ENCODE results near the gene HEATR5A. TPM values are rescaled to one million over a fixed set of nuclear protein-coding genes. Genes with fewer than 3 reads are reported as not detected.

HEATR5A gene
- total and polyA plus RNA-seq, 10 of the 15 experiments (the other 5 are each of a cell fraction or from before 2014, with no cell fraction given), result 5.1 to 37.1 (median 13.8) TPM

DNA sequence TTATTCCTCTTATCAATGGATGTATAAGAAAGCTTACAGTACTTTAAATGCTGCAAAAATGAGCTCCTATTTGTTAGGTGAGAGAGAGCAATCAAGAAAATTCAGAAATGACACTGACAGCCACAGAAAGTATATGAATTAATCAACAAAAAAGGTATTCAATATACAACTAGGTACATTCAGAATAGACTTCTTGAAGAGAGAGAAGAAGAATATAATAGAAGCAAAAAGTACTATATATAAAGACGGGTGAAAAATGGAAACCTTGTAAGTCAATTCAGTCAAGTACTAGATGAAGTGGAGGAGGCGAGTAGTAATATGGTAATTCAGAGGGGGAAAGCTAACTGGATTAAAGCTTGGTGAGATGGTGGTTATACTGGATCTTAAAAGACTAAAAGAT lies 74.3 kb downstream of the HEATR5A start (continued):
- TF ChIP-seq, protein P1, sequence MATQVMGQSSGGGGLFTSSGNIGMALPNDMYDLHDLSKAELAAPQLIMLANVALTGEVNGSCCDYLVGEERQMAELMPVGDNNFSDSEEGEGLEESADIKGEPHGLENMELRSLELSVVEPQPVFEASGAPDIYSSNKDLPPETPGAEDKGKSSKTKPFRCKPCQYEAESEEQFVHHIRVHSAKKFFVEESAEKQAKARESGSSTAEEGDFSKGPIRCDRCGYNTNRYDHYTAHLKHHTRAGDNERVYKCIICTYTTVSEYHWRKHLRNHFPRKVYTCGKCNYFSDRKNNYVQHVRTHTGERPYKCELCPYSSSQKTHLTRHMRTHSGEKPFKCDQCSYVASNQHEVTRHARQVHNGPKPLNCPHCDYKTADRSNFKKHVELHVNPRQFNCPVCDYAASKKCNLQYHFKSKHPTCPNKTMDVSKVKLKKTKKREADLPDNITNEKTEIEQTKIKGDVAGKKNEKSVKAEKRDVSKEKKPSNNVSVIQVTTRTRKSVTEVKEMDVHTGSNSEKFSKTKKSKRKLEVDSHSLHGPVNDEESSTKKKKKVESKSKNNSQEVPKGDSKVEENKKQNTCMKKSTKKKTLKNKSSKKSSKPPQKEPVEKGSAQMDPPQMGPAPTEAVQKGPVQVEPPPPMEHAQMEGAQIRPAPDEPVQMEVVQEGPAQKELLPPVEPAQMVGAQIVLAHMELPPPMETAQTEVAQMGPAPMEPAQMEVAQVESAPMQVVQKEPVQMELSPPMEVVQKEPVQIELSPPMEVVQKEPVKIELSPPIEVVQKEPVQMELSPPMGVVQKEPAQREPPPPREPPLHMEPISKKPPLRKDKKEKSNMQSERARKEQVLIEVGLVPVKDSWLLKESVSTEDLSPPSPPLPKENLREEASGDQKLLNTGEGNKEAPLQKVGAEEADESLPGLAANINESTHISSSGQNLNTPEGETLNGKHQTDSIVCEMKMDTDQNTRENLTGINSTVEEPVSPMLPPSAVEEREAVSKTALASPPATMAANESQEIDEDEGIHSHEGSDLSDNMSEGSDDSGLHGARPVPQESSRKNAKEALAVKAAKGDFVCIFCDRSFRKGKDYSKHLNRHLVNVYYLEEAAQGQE (IDR thresholded peaks at IDR 0.05; ENCODE audit: low read depth, low read length), result no peak
- TF ChIP-seq ZNF622 (IDR thresholded peaks at IDR 0.05) (no peak), SMC3 (IDR thresholded peaks at IDR 0.05; ENCODE audit: borderline replicate concordance, low read length) (no peak), BCL3 (IDR thresholded peaks at IDR 0.05; ENCODE audit: borderline replicate concordance, insufficient read depth, low read depth, low read length, poor library complexity, severe bottlenecking) (no peak), ZZZ3 (IDR thresholded peaks at IDR 0.05; ENCODE audit: control insufficient read depth, insufficient read length, low read depth) (no peak), NBN (IDR thresholded peaks at IDR 0.05) (no peak), MYC (IDR thresholded peaks at IDR 0.05; ENCODE audit: insufficient read depth, insufficient read length, insufficient replicate concordance, low read length, severe bottlenecking) (no peak), STAT3 (IDR thresholded peaks at IDR 0.05; ENCODE audit: low read depth, low read length) (no peak)
- TF ChIP-seq, protein P2, sequence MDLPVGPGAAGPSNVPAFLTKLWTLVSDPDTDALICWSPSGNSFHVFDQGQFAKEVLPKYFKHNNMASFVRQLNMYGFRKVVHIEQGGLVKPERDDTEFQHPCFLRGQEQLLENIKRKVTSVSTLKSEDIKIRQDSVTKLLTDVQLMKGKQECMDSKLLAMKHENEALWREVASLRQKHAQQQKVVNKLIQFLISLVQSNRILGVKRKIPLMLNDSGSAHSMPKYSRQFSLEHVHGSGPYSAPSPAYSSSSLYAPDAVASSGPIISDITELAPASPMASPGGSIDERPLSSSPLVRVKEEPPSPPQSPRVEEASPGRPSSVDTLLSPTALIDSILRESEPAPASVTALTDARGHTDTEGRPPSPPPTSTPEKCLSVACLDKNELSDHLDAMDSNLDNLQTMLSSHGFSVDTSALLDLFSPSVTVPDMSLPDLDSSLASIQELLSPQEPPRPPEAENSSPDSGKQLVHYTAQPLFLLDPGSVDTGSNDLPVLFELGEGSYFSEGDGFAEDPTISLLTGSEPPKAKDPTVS (IDR thresholded peaks at IDR 0.05; ENCODE audit: low read depth, low read length), result no peak
